Neural cell (in vitro differentiated cells): ENCODE results near the gene TIMM22.

Experiments used
- CTCF ChIP-seq: fragments of 450-650 bp; IDR thresholded peaks from 2 replicates; pipeline ENCODE4 v1.5.1; 2014; ENCODE audit warnings: antibody characterized with exemption, mild to moderate bottlenecking, moderate library complexity; ENCODE audit not compliant: poor library complexity, severe bottlenecking
- EP300 ChIP-seq: fragments of 450-650 bp; conservative IDR thresholded peaks from 2 replicates; pipeline ENCODE4 v1.6.1; 2014; ENCODE audit warnings: antibody characterized with exemption, mild to moderate bottlenecking, moderate library complexity; ENCODE audit not compliant: poor library complexity, severe bottlenecking
- EZH2 ChIP-seq: fragments of 200-600, 300-800 bp; shearing (Covaris generic), sonication (generic); IDR thresholded peaks from 2 replicates; pipeline ENCODE4 v1.6.1; 2014; ENCODE audit warnings: antibody characterized with exemption, low read length, borderline replicate concordance, mild to moderate bottlenecking; ENCODE audit not compliant: insufficient read depth, poor library complexity, severe bottlenecking
- MXI1 ChIP-seq: fragments of 450-650 bp; conservative IDR thresholded peaks from 2 replicates; pipeline ENCODE4 v1.6.1; 2014; ENCODE audit warnings: antibody characterized with exemption, mild to moderate bottlenecking; ENCODE audit not compliant: poor library complexity, severe bottlenecking
- POLR2AphosphoS5 ChIP-seq: IDR thresholded peaks from 2 replicates; pipeline ENCODE4 v1.6.1; 2012
- RAD21 ChIP-seq: fragments of 450-650 bp; conservative IDR thresholded peaks from 2 replicates; pipeline ENCODE4 v1.6.1; 2014; ENCODE audit warnings: antibody characterized with exemption, mild to moderate bottlenecking, moderate library complexity
- REST ChIP-seq: IDR thresholded peaks from 2 replicates; pipeline ENCODE4 v1.6.1; 2012; ENCODE audit warnings: borderline replicate concordance
- SMC3 ChIP-seq: fragments of 450-650 bp; conservative IDR thresholded peaks from 2 replicates; pipeline ENCODE4 v1.6.1; 2014; ENCODE audit warnings: antibody characterized with exemption, mild to moderate bottlenecking, moderate library complexity; ENCODE audit not compliant: poor library complexity
- TAF1 ChIP-seq: IDR thresholded peaks from 2 replicates; pipeline ENCODE4 v1.6.1; 2012; ENCODE audit warnings: low read depth

- TF ChIP-seq REST, result no peak
- no peak for TF ChIP-seq CTCF
- no peak for TF ChIP-seq POLR2AphosphoS5
- no peak for TF ChIP-seq EP300
- TF ChIP-seq EZH2, result no peak
- TF ChIP-seq MXI1, result no peak
- no peak for TF ChIP-seq RAD21
- no peak for TF ChIP-seq SMC3
- no peak for TF ChIP-seq TAF1
Observed at GRCh38 chr17:1004769-1005295, 7.9 kb downstream of the TIMM22 start.
